ENCODE measurements around the gene AKT3.
A peak's percentile ranks its signal among the peaks of the same experiment; 100 is the strongest.

The AKT3 gene

GRCh38 chr1:243507001-243507671 lies 342.9 kb downstream of the AKT3 start:
- no peak for DNase-seq (ENCODE audit: low spot score)

- no peak for DNase-seq (ENCODE audit: low spot score)
These were observed 343.9 kb downstream of the AKT3 start for GRCh38 chr1:243505986-243506689.

- DNase-seq (ENCODE audit: low spot score) = no peak
These were observed 346.9 kb downstream of the AKT3 start for GRCh38 chr1:243503155-243503554.

- DNase-seq (ENCODE audit: low spot score) = peak; percentile 65
These were observed 349.0 kb downstream of the AKT3 start for GRCh38 chr1:243501002-243501401.

GRCh38 chr1:243500512-243500911 lies 349.5 kb downstream of the AKT3 start:
- no peak for DNase-seq (ENCODE audit: low spot score)

GRCh38 chr1:243499711-243500110 lies 350.3 kb downstream of the AKT3 start:
- no peak for DNase-seq (ENCODE audit: low spot score)

- DNase-seq (ENCODE audit: low spot score) = no peak
These were observed 350.8 kb downstream of the AKT3 start for GRCh38 chr1:243499248-243499647.

- DNase-seq (ENCODE audit: low spot score) = no peak
These were observed 351.9 kb downstream of the AKT3 start for GRCh38 chr1:243497939-243498681.

GRCh38 chr1:243496806-243497205 lies 353.2 kb downstream of the AKT3 start:
- DNase-seq (ENCODE audit: low spot score) = no peak

- DNase-seq (ENCODE audit: low spot score) = no peak
These were observed 353.8 kb downstream of the AKT3 start for GRCh38 chr1:243496187-243496646.

- DNase-seq (ENCODE audit: low spot score) = peak; percentile 68
These were observed 354.4 kb downstream of the AKT3 start for GRCh38 chr1:243495442-243496186.

- no peak for DNase-seq (ENCODE audit: low spot score)
These were observed 355.2 kb downstream of the AKT3 start for GRCh38 chr1:243494741-243495431.

- no peak for DNase-seq (ENCODE audit: low spot score)
These were observed 356.6 kb downstream of the AKT3 start for GRCh38 chr1:243493156-243494129.

- DNase-seq (ENCODE audit: low spot score) = peak; percentile 86
These were observed 359.0 kb downstream of the AKT3 start for GRCh38 chr1:243490748-243491686.

GRCh38 chr1:243489681-243490546 lies 360.1 kb downstream of the AKT3 start:
- no peak for DNase-seq (ENCODE audit: low spot score)

- no peak for DNase-seq (ENCODE audit: low spot score)
These were observed 360.9 kb downstream of the AKT3 start for GRCh38 chr1:243489158-243489527.

- no peak for DNase-seq (ENCODE audit: low spot score)
These were observed 361.4 kb downstream of the AKT3 start for GRCh38 chr1:243488459-243489157.
